Aorta (tissue), 5 donors: ENCODE results near the gene CNTN3. TPM values are rescaled to one million over a fixed set of nuclear protein-coding genes. Genes with fewer than 3 reads are reported as not detected.
A peak's percentile ranks its signal among the peaks of the same experiment; 100 is the strongest.

Experiments
- ATAC-seq: fragments of 200-7000 bp; cut with Tn5 transposase; one replicate; pipeline ENCODE4 v1.9.1; 2022; ENCODE audit warnings: moderate library complexity; ENCODE audit not compliant: low FRiP score
- DNase-seq, 2 donors: peaks; one replicate each; pipeline ENCODE4 v3.0.0-alpha.2; 2020
- H3K27ac ChIP-seq, 2 donors: one replicate each; pipeline ENCODE4 v1.5.1; 2013; ENCODE audit warnings: low read length in 2 of 2, mild to moderate bottlenecking in 2 of 2, moderate library complexity in 2 of 2, control low read depth in 1 of 2, inconsistent platforms in 1 of 2, low read depth in 1 of 2
- H3K27me3 ChIP-seq, 2 donors: one replicate each; pipeline ENCODE4 v1.6.1; 2013; ENCODE audit warnings: control low read depth in 1 of 2, low read length in 1 of 2, mild to moderate bottlenecking in 1 of 2, moderate library complexity in 1 of 2; ENCODE audit not compliant: insufficient read depth in 2 of 2, control insufficient read depth in 1 of 2
- H3K36me3 ChIP-seq, 2 donors: one replicate each; pipeline ENCODE4 v1.6.1; 2013; ENCODE audit warnings: control low read depth in 1 of 2, low read length in 1 of 2, mild to moderate bottlenecking in 1 of 2; ENCODE audit not compliant: insufficient read depth in 2 of 2, control insufficient read depth in 1 of 2
- H3K4me1 ChIP-seq, 2 donors: one replicate each; pipeline ENCODE4 v1.6.1; 2013; ENCODE audit warnings: low read length in 2 of 2, control low read depth in 1 of 2, mild to moderate bottlenecking in 1 of 2, moderate library complexity in 1 of 2; ENCODE audit not compliant: insufficient read depth in 2 of 2, control insufficient read depth in 1 of 2
- H3K4me3 ChIP-seq, 2 donors: one replicate each; pipeline ENCODE4 v1.5.1; 2013; ENCODE audit warnings: low read length in 2 of 2, control low read depth in 1 of 2, mild to moderate bottlenecking in 1 of 2
- H3K9me3 ChIP-seq: one replicate; pipeline ENCODE4 v1.6.1; 2013; ENCODE audit warnings: mild to moderate bottlenecking, low read length; ENCODE audit not compliant: control insufficient read depth
- WGBS, 2 donors: extraction: QIAGEN DNeasy Blood & Tissue Kit; methylation state at CpG; one replicate each; pipeline ENCODE4 v1.1.7; 2013; 5-methylcytosine and 5-hydroxymethylcytosine counted together
- intact Hi-C, 2 donors: fragments of 100-400 bp; cut with DNase I; formaldehyde crosslinking; loops; one replicate each; pipeline versions ENCODE4 v1.14.2 to v1.15.0; 2022
- polyA plus RNA-seq, 2 donors: library from polyadenylated mRNA; stranded (reverse); fragments of 200-250 nt; gene quantifications; one replicate each; pipeline ENCODE4 v1.2.3, GENCODE V29; 2013
- total RNA-seq, 2 donors: library from RNA; stranded (reverse); fragmentation: NEBNext Ultra II Directional; extraction: Animal tissue kit (Norgen Biotek cat#: 25700); gene quantifications; one replicate each; pipeline ENCODE4 v1.2.1, GENCODE V29; 2021
- donor health status: healthy with polysubstance abuse.
- donor health status: Bipolar disorder and iron deficiency.
- donor health status: DM: no; HTN: no; CAD: no.
- donor health status: DM: no; HTN: no; CAD: no.
- donor health status: DM: yes; HTN: yes; CAD: no.

Gene CNTN3
- total and polyA plus RNA-seq, 4 donors, result 2.3 to 9.8 (median 3.3) TPM

GRCh38 chr3:74640211-74640610 lies 25.8 kb upstream of the CNTN3 start:
- H3K27ac ChIP-seq, result no peak overlapping the region
- H3K36me3 ChIP-seq, result no peaks in the 10 kb centered on the region
- H3K9me3 ChIP-seq, result no peaks in the 10 kb centered on the region
- no peaks in the 10 kb centered on the region for H3K4me1 ChIP-seq
- H3K4me3 ChIP-seq, result no peak overlapping the region
- DNase-seq, result no peak
- ATAC-seq, result no peak
- intact Hi-C loops, result no loop called here
- no peaks in the 10 kb centered on the region for H3K27me3 ChIP-seq

GRCh38 chr3:74639681-74640080 lies 25.2 kb upstream of the CNTN3 start:
- no peak for ATAC-seq

GRCh38 chr3:74636981-74637380 lies 22.5 kb upstream of the CNTN3 start:
- intact Hi-C loops, result no loop called here
- DNase-seq, result no peak
- no peak overlapping the region for H3K4me3 ChIP-seq
- no peaks in the 10 kb centered on the region for H3K27me3 ChIP-seq
- no peaks in the 10 kb centered on the region for H3K9me3 ChIP-seq
- H3K4me1 ChIP-seq, result no peaks in the 10 kb centered on the region
- ATAC-seq, result peak; percentile 11
- no peaks in the 10 kb centered on the region for H3K36me3 ChIP-seq
- no peak overlapping the region for H3K27ac ChIP-seq

More at GRCh38 chr3:74639681-74640080, 25.2 kb upstream of the CNTN3 start:
- 85 to 86% methylated on average over 3 of the region's 3 CpGs for WGBS, 2 donors
- Histone ChIP-seq H3K36me3 (no peaks in the 10 kb centered on the region), H3K4me1 (no peaks in the 10 kb centered on the region), H3K4me3 (no peak overlapping the region), H3K27ac (no peak overlapping the region), H3K27me3 (no peaks in the 10 kb centered on the region), H3K9me3 (no peaks in the 10 kb centered on the region)
- intact Hi-C loops, result no loop called here
- DNase-seq, result no peak

GRCh38 chr3:74633021-74633420 lies 18.6 kb upstream of the CNTN3 start:
- no peaks in the 10 kb centered on the region for H3K36me3 ChIP-seq
- ATAC-seq, result no peak
- no peaks in the 10 kb centered on the region for H3K4me1 ChIP-seq
- H3K27me3 ChIP-seq, result no peaks in the 10 kb centered on the region
- no peak overlapping the region for H3K4me3 ChIP-seq
- intact Hi-C loops, result loop anchor here (5.0 kb wide), 2 partner anchors 256 to 366 kb away; no protein-coding TSS in a partner anchor
- H3K9me3 ChIP-seq, result no peaks in the 10 kb centered on the region
- DNase-seq, result no peak
- WGBS, 2 donors, result 92 to 97% methylated on average over 1 of the region's 1 CpG
- no peak overlapping the region for H3K27ac ChIP-seq

- Histone ChIP-seq H3K9me3 (no peaks in the 10 kb centered on the region), H3K4me1 (no peaks in the 10 kb centered on the region), H3K4me3 (no peak overlapping the region), H3K27me3 (no peaks in the 10 kb centered on the region), H3K27ac (no peak overlapping the region), H3K36me3 (no peaks in the 10 kb centered on the region)
- intact Hi-C loops, result loop anchor here (2.0 to 5.0 kb wide), 3 partner anchors 254 to 364 kb away; no protein-coding TSS in a partner anchor
- ATAC-seq (no peak), DNase-seq (no peak)
- 74 to 75% methylated on average over 3 of the region's 3 CpGs for WGBS, 2 donors
Measured at GRCh38 chr3:74631351-74632140, 17.1 kb upstream of the CNTN3 start.

- Histone ChIP-seq H3K4me3 (no peak overlapping the region), H3K4me1 (no peaks in the 10 kb centered on the region), H3K27me3 (no peaks in the 10 kb centered on the region), H3K36me3 (no peaks in the 10 kb centered on the region), H3K27ac (no peak overlapping the region), H3K9me3 (no peaks in the 10 kb centered on the region)
- intact Hi-C loops, result loop anchor here (2.0 to 5.0 kb wide), 3 partner anchors 253 to 363 kb away; no protein-coding TSS in a partner anchor
- ATAC-seq, result no peak
- 24 to 27% methylated on average over 4 of the region's 4 CpGs for WGBS, 2 donors
- DNase-seq, result no peak
Measured at GRCh38 chr3:74630602-74631001, 16.1 kb upstream of the CNTN3 start.

GRCh38 chr3:74626011-74626410 lies 11.6 kb upstream of the CNTN3 start:
- no peak overlapping the region for H3K4me3 ChIP-seq
- H3K4me1 ChIP-seq, result no peaks in the 10 kb centered on the region
- no peak overlapping the region for H3K27ac ChIP-seq
- intact Hi-C loops, result loop anchor here (5.0 kb wide), 2 partner anchors 199 to 354 kb away; no protein-coding TSS in a partner anchor
- ATAC-seq (no peak), DNase-seq (no peak)
- H3K36me3 ChIP-seq, result no peaks in the 10 kb centered on the region
- WGBS, 2 donors, result 90 to 93% methylated on average over 2 of the region's 2 CpGs
- no peaks in the 10 kb centered on the region for H3K27me3 ChIP-seq
- no peaks in the 10 kb centered on the region for H3K9me3 ChIP-seq

GRCh38 chr3:74624301-74624700 lies 9.8 kb upstream of the CNTN3 start:
- Histone ChIP-seq H3K9me3 (no peaks in the 10 kb centered on the region), H3K36me3 (no peaks in the 10 kb centered on the region), H3K4me3 (no peak overlapping the region), H3K27ac (no peak overlapping the region), H3K27me3 (no peaks in the 10 kb centered on the region), H3K4me1 (no peaks in the 10 kb centered on the region)
- DNase-seq, result no peak
- WGBS, 2 donors, result 64 to 69% methylated on average over 3 of the region's 3 CpGs
- intact Hi-C loops, result no loop called here
- no peak for ATAC-seq

GRCh38 chr3:74623261-74623836 lies 8.9 kb upstream of the CNTN3 start:
- Histone ChIP-seq H3K4me3 (no peak overlapping the region), H3K27ac (no peak overlapping the region)

More at GRCh38 chr3:74623261-74623836, 8.9 kb upstream of the CNTN3 start:
- Histone ChIP-seq H3K9me3 (no peaks in the 10 kb centered on the region), H3K27me3 (no peaks in the 10 kb centered on the region), H3K4me1 (no peaks in the 10 kb centered on the region), H3K36me3 (no peaks in the 10 kb centered on the region)
- ATAC-seq (no peak), DNase-seq (no peak)
- intact Hi-C loops, result no loop called here
